Natural killer cell (primary cell): ENCODE data around the gene UBE4B. TPM values are rescaled to one million over a fixed set of nuclear protein-coding genes. Genes with fewer than 3 reads are reported as not detected.

Source experiments
- ATAC-seq, 3 donors: fragments of 150-1000 bp in 2 of 3; fragments of 200-7000 bp in 1 of 3; cut with Tn5 transposase; 1 replicate in 1 of 3; 2 replicates in 2 of 3; pipeline ENCODE4 v1.10.0; 2021; ENCODE audit warnings: mild to moderate bottlenecking in 2 of 3, moderate library complexity in 2 of 3
- DNase-seq, 2 donors: peaks; one replicate each; pipeline versions ENCODE4 v3.0.0 to v3.0.0-alpha.2; 2013 to 2021; ENCODE audit warnings: mixed read lengths in 1 of 2
- H3K27ac ChIP-seq: one replicate; pipeline ENCODE4 v1.5.1; 2013; ENCODE audit warnings: mild to moderate bottlenecking, low read length
- H3K27me3 ChIP-seq: one replicate; pipeline ENCODE4 v1.6.1; 2013; ENCODE audit warnings: low read length; ENCODE audit not compliant: control insufficient read depth, insufficient read depth
- H3K36me3 ChIP-seq: one replicate; pipeline ENCODE4 v1.6.1; 2013; ENCODE audit warnings: low read length; ENCODE audit not compliant: control insufficient read depth, insufficient read depth
- H3K4me1 ChIP-seq: one replicate; pipeline ENCODE4 v1.6.1; 2013; ENCODE audit warnings: low read length; ENCODE audit not compliant: control insufficient read depth, insufficient read depth
- H3K4me3 ChIP-seq: one replicate; pipeline ENCODE4 v1.5.1; 2013; ENCODE audit warnings: low read length
- H3K9me3 ChIP-seq: one replicate; pipeline ENCODE4 v1.6.1; 2013; ENCODE audit warnings: low read length; ENCODE audit not compliant: control insufficient read depth, insufficient read depth
- H3K27ac Mint-ChIP-seq, 2 donors: one replicate each; pipeline ENCODE4 v1.8.0; 2022; ENCODE audit warnings: mild to moderate bottlenecking in 2 of 2, mixed read lengths in 2 of 2, moderate library complexity in 1 of 2
- H3K27me3 Mint-ChIP-seq, 2 donors: one replicate each; pipeline ENCODE4 v1.8.0; 2022; ENCODE audit warnings: low read depth in 2 of 2, mixed read lengths in 2 of 2
- H3K36me3 Mint-ChIP-seq: one replicate; pipeline ENCODE4 v1.8.0; 2022; ENCODE audit warnings: mixed read lengths
- H3K4me1 Mint-ChIP-seq, 2 donors: one replicate each; pipeline ENCODE4 v1.8.0; 2022; ENCODE audit warnings: mixed read lengths in 2 of 2
- H3K4me3 Mint-ChIP-seq: one replicate; pipeline ENCODE4 v1.8.0; 2022; ENCODE audit warnings: mild to moderate bottlenecking, moderate library complexity, mixed read lengths
- H3K9me3 Mint-ChIP-seq, 2 donors: one replicate each; pipeline ENCODE4 v1.8.0; 2022; ENCODE audit warnings: mixed read lengths in 2 of 2
- CTCF ChIP-seq: fragments of 200-600 bp; IDR thresholded peaks from one replicate; pipeline ENCODE4 v1.8.0; 2022; ENCODE audit warnings: antibody characterized with exemption
- WGBS: methylation state at CpG from one replicate; pipeline ENCODE4 v1.1.7; 2013; ENCODE audit warnings: missing lambda C conversion rate; ENCODE audit not compliant: insufficient coverage; 5-methylcytosine and 5-hydroxymethylcytosine counted together
- intact Hi-C: fragments of 100-400 bp; cut with micrococcal nuclease; formaldehyde crosslinking; loops from one replicate; pipeline ENCODE4 v1.14.2; 2022
- total RNA-seq, 4 donors: library from RNA; stranded (reverse); fragments of 120-200 nt in 1 of 4; gene quantifications; one replicate each; pipeline versions ENCODE4 v1.2.3 to v1.2.4, GENCODE V29; 2013 to 2022

UBE4B gene
- total RNA-seq, 3 donors from 2014 or later (not counting 1 experiment from before 2014, with no cell fraction given) = 37.0 to 48.0 (median 41.4) TPM

GRCh38 chr1:10060311-10061100 lies 27.7 kb downstream of the UBE4B start:
- Histone ChIP-seq H3K27me3 (no peaks in the 10 kb centered on the region), H3K4me1 (no peaks in the 10 kb centered on the region), H3K4me3 (no peak overlapping the region), H3K27ac (no peak overlapping the region), H3K9me3 (no peaks in the 10 kb centered on the region), H3K36me3 (no peaks in the 10 kb centered on the region)
- H3K4me3 Mint-ChIP-seq = no peak overlapping the region
- H3K36me3 Mint-ChIP-seq = no peaks in the 10 kb centered on the region
- ATAC-seq (no peak), DNase-seq (no peak)
- no peak for TF ChIP-seq CTCF
- no peaks in the 10 kb centered on the region for H3K27me3 Mint-ChIP-seq
- H3K9me3 Mint-ChIP-seq = no peaks in the 10 kb centered on the region
- peaks cover 23 to 33% of the 10 kb centered on the region in 2 donors for H3K4me1 Mint-ChIP-seq
- H3K27ac Mint-ChIP-seq = no peak overlapping the region
- intact Hi-C loops = no loop called here
- WGBS = 94% methylated on average over 8 of the region's 8 CpGs

GRCh38 chr1:10061276-10061675 lies 28.5 kb downstream of the UBE4B start:
- Histone ChIP-seq H3K27me3 (no peaks in the 10 kb centered on the region), H3K27ac (no peak overlapping the region), H3K4me1 (no peaks in the 10 kb centered on the region), H3K9me3 (no peaks in the 10 kb centered on the region), H3K4me3 (no peak overlapping the region), H3K36me3 (no peaks in the 10 kb centered on the region)
- no peak overlapping the region for H3K4me3 Mint-ChIP-seq
- H3K4me1 Mint-ChIP-seq = peaks cover 23 to 33% of the 10 kb centered on the region in 2 donors
- H3K9me3 Mint-ChIP-seq = no peaks in the 10 kb centered on the region
- H3K27ac Mint-ChIP-seq = no peak overlapping the region
- ATAC-seq = no peak
- intact Hi-C loops = no loop called here
- DNase-seq = no peak
- no peaks in the 10 kb centered on the region for H3K27me3 Mint-ChIP-seq
- WGBS = 97% methylated on average over 5 of the region's 5 CpGs
- H3K36me3 Mint-ChIP-seq = no peaks in the 10 kb centered on the region
- TF ChIP-seq CTCF = no peak

GRCh38 chr1:10063878-10064277 lies 31.1 kb downstream of the UBE4B start:
- ATAC-seq (no peak), DNase-seq (no peak)
- peak overlapping the region in 1 of 2 donors; percentile 45 for H3K27ac Mint-ChIP-seq
- H3K36me3 ChIP-seq = no peaks in the 10 kb centered on the region
- H3K27me3 Mint-ChIP-seq = no peaks in the 10 kb centered on the region
- no peak overlapping the region for H3K4me3 ChIP-seq
- no peaks in the 10 kb centered on the region for H3K36me3 Mint-ChIP-seq
- intact Hi-C loops = no loop called here
- WGBS = 95% methylated on average over 7 of the region's 7 CpGs
- no peaks in the 10 kb centered on the region for H3K27me3 ChIP-seq
- no peak overlapping the region for H3K4me3 Mint-ChIP-seq
- H3K9me3 Mint-ChIP-seq = no peaks in the 10 kb centered on the region
- H3K4me1 Mint-ChIP-seq = peaks cover 22 to 25% of the 10 kb centered on the region in 2 donors
- no peaks in the 10 kb centered on the region for H3K4me1 ChIP-seq
- no peak overlapping the region for H3K27ac ChIP-seq
- no peak for TF ChIP-seq CTCF
- no peaks in the 10 kb centered on the region for H3K9me3 ChIP-seq
